Measurements from ENCODE around the gene PCNX1. TPM values are rescaled to one million over a fixed set of nuclear protein-coding genes. Genes with fewer than 3 reads are reported as not detected.

PCNX1 gene
- total and polyA plus RNA-seq, 4 experiments from 2014 or later = 10.7 to 128 (median 68.4) TPM

DNA sequence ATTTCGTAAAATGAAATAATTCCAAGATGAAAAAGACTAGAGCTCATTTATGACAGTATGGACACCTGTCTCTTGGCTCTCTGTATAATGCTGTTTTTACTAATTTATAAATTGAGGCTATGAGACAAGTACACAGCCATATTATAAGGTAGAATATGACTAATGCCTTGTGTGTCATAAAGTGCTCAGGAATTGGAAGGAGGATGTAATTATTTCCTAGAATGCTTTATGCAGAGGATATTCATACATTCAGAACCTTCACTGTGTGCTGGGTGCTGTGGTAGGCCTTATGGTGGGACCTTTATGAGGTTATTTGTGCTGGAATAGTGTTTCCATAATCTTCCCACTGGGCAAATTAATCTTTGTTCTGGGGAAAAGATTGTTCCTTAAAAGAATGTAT lies 13.3 kb downstream of the PCNX1 start:
- no peak overlapping the region for H3K4me3 ChIP-seq (ENCODE audit: low read length in 2 of 2)
- Mint-ChIP-seq H3K4me1 (peaks cover 65 to 96% (median 81%) of the 10 kb centered on the region in 4 donors), H3K27ac (peak overlapping the region in 6 of 7 donors; percentile 59 to 91 (median 82)), H3K36me3 (peaks cover 14 to 15% of the 10 kb centered on the region in 2 donors), H3K9me3 (peaks cover 0 to 2% (median 0%) of the 10 kb centered on the region in 8 donors), H3K4me3 (peak overlapping the region in 4 of 8 donors; percentile 19 to 72 (median 58)), H3K27me3 (no peaks in the 10 kb centered on the region)
- no peak for DNase-seq
- H3K27ac ChIP-seq (ENCODE audit: low read depth, low read length) = no peak overlapping the region
- H3K9me3 ChIP-seq (ENCODE audit: control insufficient read depth in 1 of 2, low read length in 2 of 2) = no peaks in the 10 kb centered on the region
- CTCF ChIA-PET (ENCODE audit: partially characterized antibody) = interaction anchor here (1.0 to 5.3 kb wide), 5 partner anchors 10 to 102 kb away, joined by 3 to 42 read pairs (median 3); partner anchors contain the start of gene PCNX1
- H3K4me1 ChIP-seq (ENCODE audit: insufficient read depth, low read length) = peaks cover 97% of the 10 kb centered on the region
- intact Hi-C loops (cut with micrococcal nuclease) = loop anchor here (1.0 to 2.0 kb wide), 2 partner anchors 13 to 14 kb away; partner anchors contain the start of gene PCNX1
- no peaks in the 10 kb centered on the region for H3K36me3 ChIP-seq (ENCODE audit: insufficient read depth, low read length)
- H3K27me3 ChIP-seq (ENCODE audit: insufficient read depth, low read length) = no peaks in the 10 kb centered on the region
- POLR2A ChIA-PET (ENCODE audit: partially characterized antibody) = interaction anchor here (1.3 to 5.4 kb wide), 4 partner anchors 10 to 49 kb away, joined by 3 to 73 read pairs (median 26); partner anchors contain the start of gene PCNX1

DNA sequence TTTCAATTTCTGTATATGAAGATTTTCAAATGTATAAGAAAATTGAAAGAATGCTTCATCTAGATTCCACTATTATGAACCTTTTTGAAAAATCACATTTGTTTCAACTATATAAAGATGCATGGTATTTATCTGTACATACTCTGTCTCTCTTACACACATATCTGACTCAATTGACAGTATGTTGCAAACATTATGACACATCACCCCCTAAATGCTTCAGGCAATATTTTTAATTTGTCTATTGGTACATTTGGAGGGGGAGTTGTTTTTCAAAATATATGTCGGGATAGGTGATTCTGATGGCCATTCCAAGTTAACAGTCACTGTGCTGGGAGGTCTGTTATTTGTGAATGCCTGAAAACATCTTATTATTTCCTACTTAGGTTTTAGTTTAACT lies 14.4 kb downstream of the PCNX1 start:
- no peak overlapping the region for H3K4me3 ChIP-seq (ENCODE audit: low read length in 2 of 2)
- H3K9me3 ChIP-seq (ENCODE audit: control insufficient read depth in 1 of 2, low read length in 2 of 2) = no peaks in the 10 kb centered on the region
- peaks cover 97% of the 10 kb centered on the region for H3K4me1 ChIP-seq (ENCODE audit: insufficient read depth, low read length)
- H3K27me3 ChIP-seq (ENCODE audit: insufficient read depth, low read length) = no peaks in the 10 kb centered on the region
- peaks cover 66 to 96% (median 81%) of the 10 kb centered on the region in 4 donors for H3K4me1 Mint-ChIP-seq
- peak overlapping the region in 4 of 8 donors; percentile 40 to 65 (median 54) for H3K4me3 Mint-ChIP-seq
- H3K27me3 Mint-ChIP-seq = no peaks in the 10 kb centered on the region
- intact Hi-C loops (cut with micrococcal nuclease) = loop anchor here (2.0 kb wide), 1 partner anchor 13 kb away; no protein-coding TSS in a partner anchor
- H3K36me3 Mint-ChIP-seq = peaks cover 6 to 12% of the 10 kb centered on the region in 2 donors
- no peak overlapping the region for H3K27ac ChIP-seq (ENCODE audit: low read depth, low read length)
- peak overlapping the region in 1 of 7 donors; percentile 59 for H3K27ac Mint-ChIP-seq
- H3K36me3 ChIP-seq (ENCODE audit: insufficient read depth, low read length) = no peaks in the 10 kb centered on the region
- POLR2A ChIA-PET (ENCODE audit: partially characterized antibody) = interaction anchor here (0.8 to 5.4 kb wide), 4 partner anchors 13 to 50 kb away, joined by 3 to 73 read pairs (median 22); partner anchors contain the start of gene PCNX1
- CTCF ChIA-PET (ENCODE audit: partially characterized antibody) = interaction anchor here (0.7 to 5.3 kb wide), 3 partner anchors 10 to 15 kb away, joined by 3 to 42 read pairs (median 3); partner anchors contain the start of gene PCNX1
- no peak for DNase-seq
- no peaks in the 10 kb centered on the region for H3K9me3 Mint-ChIP-seq

DNA sequence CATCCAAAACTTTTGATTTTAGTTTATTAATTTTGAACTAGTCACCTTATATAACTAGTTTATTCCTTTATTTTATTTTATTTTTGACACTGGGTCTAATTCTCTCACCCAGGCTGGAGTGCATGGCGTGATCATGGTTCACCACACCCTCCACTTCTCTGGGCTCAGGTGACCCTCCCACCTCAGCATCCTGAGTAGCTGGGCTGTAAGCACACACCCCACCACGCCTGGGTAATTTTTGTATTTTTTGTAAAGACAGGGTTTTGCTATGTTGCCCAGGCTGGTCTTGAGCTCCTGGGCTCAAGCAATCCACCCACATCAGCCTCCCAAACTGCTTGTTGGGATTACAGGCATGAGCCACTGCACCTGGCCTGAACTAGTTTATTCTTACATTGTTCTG lies 17.3 kb downstream of the PCNX1 start:
- Mint-ChIP-seq H3K27me3 (no peaks in the 10 kb centered on the region), H3K9me3 (no peaks in the 10 kb centered on the region), H3K27ac (peak overlapping the region in 3 of 7 donors; percentile 40 to 65 (median 64)), H3K36me3 (peaks cover 0 to 3% of the 10 kb centered on the region in 2 donors), H3K4me3 (peak overlapping the region in 2 of 8 donors; percentile 15 to 41), H3K4me1 (peaks cover 60 to 93% (median 78%) of the 10 kb centered on the region in 4 donors)
- H3K4me3 ChIP-seq (ENCODE audit: low read length in 2 of 2) = no peak overlapping the region
- no peaks in the 10 kb centered on the region for H3K36me3 ChIP-seq (ENCODE audit: insufficient read depth, low read length)
- H3K27ac ChIP-seq (ENCODE audit: low read depth, low read length) = no peak overlapping the region
- intact Hi-C loops (cut with micrococcal nuclease) = no loop called here
- CTCF ChIA-PET (ENCODE audit: partially characterized antibody) = interaction anchor here (1.1 to 1.9 kb wide), 2 partner anchors 11 to 17 kb away, joined by 3 to 7 read pairs; partner anchors contain the start of gene PCNX1
- no peak for DNase-seq
- H3K27me3 ChIP-seq (ENCODE audit: insufficient read depth, low read length) = no peaks in the 10 kb centered on the region
- H3K4me1 ChIP-seq (ENCODE audit: insufficient read depth, low read length) = peaks cover 91% of the 10 kb centered on the region
- H3K9me3 ChIP-seq (ENCODE audit: control insufficient read depth in 1 of 2, low read length in 2 of 2) = no peaks in the 10 kb centered on the region
- POLR2A ChIA-PET (ENCODE audit: partially characterized antibody) = interaction anchor here (0.9 to 2.3 kb wide), 3 partner anchors 10 to 16 kb away, joined by 4 to 12 read pairs (median 9); no protein-coding TSS in a partner anchor

DNA sequence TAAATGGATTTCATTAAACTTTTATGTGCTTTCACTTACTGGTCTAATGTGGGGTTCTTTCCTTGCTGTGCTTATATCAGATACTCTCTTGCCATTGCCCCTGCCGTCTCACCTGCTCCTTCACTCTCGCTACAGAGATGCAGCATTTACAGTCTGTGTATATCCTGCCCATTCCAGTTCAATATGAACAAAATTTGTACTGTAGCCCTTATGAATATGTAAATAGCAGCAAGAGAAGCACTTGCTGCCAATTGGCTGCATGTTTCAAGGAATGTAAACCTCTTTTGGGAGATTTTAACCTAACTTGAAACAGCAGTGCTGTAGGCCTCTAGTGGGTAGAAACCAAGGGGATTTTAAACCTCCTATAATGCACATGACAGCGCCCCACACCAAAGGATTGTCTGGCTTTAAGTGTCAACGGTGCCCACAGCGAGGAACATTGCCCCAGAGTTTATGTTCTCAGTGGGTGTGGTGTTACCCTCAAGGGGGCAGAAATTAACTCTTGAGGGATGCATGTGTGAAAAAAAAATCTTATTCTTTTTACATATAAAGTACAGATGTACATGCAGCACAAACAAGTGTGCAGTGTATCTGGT lies 19.1 kb downstream of the PCNX1 start:
- Histone ChIP-seq H3K36me3 (ENCODE audit: insufficient read depth, low read length) (no peaks in the 10 kb centered on the region), H3K4me1 (ENCODE audit: insufficient read depth, low read length) (peaks cover 86% of the 10 kb centered on the region), H3K4me3 (ENCODE audit: low read length in 2 of 2) (no peak overlapping the region), H3K9me3 (ENCODE audit: control insufficient read depth in 1 of 2, low read length in 2 of 2) (no peaks in the 10 kb centered on the region), H3K27me3 (ENCODE audit: insufficient read depth, low read length) (no peaks in the 10 kb centered on the region), H3K27ac (ENCODE audit: low read depth, low read length) (no peak overlapping the region)
- Mint-ChIP-seq H3K36me3 (peaks cover 0 to 3% of the 10 kb centered on the region in 2 donors), H3K4me1 (peaks cover 53 to 92% (median 75%) of the 10 kb centered on the region in 4 donors), H3K27ac (peak overlapping the region; percentile 6 to 91 (median 39)), H3K4me3 (peak overlapping the region in 4 of 8 donors; percentile 13 to 80 (median 60)), H3K27me3 (no peaks in the 10 kb centered on the region), H3K9me3 (no peaks in the 10 kb centered on the region)
- POLR2A ChIA-PET (ENCODE audit: partially characterized antibody) = interaction anchor here (1.0 to 5.2 kb wide), 5 partner anchors 9 to 117 kb away, joined by 3 to 21 read pairs (median 3); partner anchors contain the start of gene MAP3K9
- CTCF ChIA-PET (ENCODE audit: partially characterized antibody) = interaction anchor here (0.9 to 2.2 kb wide), 5 partner anchors 15 to 108 kb away, joined by 3 to 14 read pairs (median 7); partner anchors contain the start of gene PCNX1
- no peak for DNase-seq
- intact Hi-C loops (cut with micrococcal nuclease) = no loop called here

DNA sequence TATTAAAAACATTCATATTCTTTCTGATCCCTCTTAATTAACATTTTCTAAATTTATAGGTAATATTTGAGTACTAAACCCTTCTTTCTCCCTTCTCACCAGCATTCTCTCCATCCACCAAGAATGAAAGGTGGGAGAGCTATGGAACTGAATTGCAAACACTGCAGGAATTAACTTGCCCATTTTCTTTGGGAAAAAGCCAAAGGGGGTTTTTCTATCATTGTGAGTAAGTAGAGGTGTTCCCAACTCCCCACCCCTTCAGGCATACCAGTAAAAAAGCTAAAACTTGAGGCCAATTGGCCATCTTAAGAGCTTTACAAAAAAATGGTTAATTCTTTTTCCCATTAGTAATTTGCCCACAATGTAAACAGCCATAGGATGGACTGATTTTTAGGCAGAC lies 23.7 kb downstream of the PCNX1 start:
- H3K4me1 ChIP-seq (ENCODE audit: insufficient read depth, low read length) = peaks cover 75% of the 10 kb centered on the region
- H3K27me3 ChIP-seq (ENCODE audit: insufficient read depth, low read length) = no peaks in the 10 kb centered on the region
- Mint-ChIP-seq H3K27ac (peak overlapping the region in 6 of 7 donors; percentile 13 to 70 (median 64)), H3K36me3 (peaks cover 0 to 5% of the 10 kb centered on the region in 2 donors), H3K27me3 (no peaks in the 10 kb centered on the region), H3K4me3 (peak overlapping the region in 1 of 8 donors; percentile 31), H3K4me1 (peaks cover 57 to 90% (median 70%) of the 10 kb centered on the region in 4 donors), H3K9me3 (peaks cover 0 to 2% (median 0%) of the 10 kb centered on the region in 8 donors)
- CTCF ChIA-PET (ENCODE audit: partially characterized antibody) = interaction anchor here (1.2 to 6.5 kb wide), 7 partner anchors 10 to 25 kb away, joined by 3 to 62 read pairs (median 8); partner anchors contain the start of gene PCNX1
- DNase-seq = no peak
- H3K27ac ChIP-seq (ENCODE audit: low read depth, low read length) = no peak overlapping the region
- POLR2A ChIA-PET (ENCODE audit: partially characterized antibody) = interaction anchor here (0.8 to 5.2 kb wide), 7 partner anchors 11 to 25 kb away, joined by 3 to 21 read pairs (median 9); partner anchors contain the start of gene PCNX1
- intact Hi-C loops (cut with micrococcal nuclease) = no loop called here
- no peaks in the 10 kb centered on the region for H3K36me3 ChIP-seq (ENCODE audit: insufficient read depth, low read length)
- H3K9me3 ChIP-seq (ENCODE audit: control insufficient read depth in 1 of 2, low read length in 2 of 2) = no peaks in the 10 kb centered on the region
- H3K4me3 ChIP-seq (ENCODE audit: low read length in 2 of 2) = no peak overlapping the region

DNA sequence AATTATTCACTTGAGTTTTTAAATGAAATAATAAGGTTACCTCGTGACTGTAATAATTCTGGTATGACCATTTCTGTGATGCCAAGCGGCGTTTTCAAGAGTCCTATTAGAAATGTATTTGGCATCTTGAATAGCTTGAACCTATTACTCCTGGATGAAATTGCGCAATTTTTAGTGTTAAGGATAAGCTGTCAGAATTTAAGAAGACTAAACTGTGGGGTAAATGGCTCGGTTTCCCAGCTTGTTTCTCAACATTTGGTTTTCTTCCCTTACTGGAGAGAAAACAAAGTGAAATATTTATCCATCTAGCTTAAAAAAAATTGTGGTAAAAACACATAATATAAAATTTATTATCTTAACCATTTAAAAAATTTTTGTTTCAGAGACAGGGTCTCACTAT lies 26.8 kb downstream of the PCNX1 start:
- intact Hi-C loops (cut with micrococcal nuclease) = loop anchor here (2.0 kb wide), 2 partner anchors 13 to 15 kb away; no protein-coding TSS in a partner anchor
- H3K4me1 Mint-ChIP-seq = peaks cover 57 to 93% (median 71%) of the 10 kb centered on the region in 4 donors
- no peak for DNase-seq
- H3K9me3 Mint-ChIP-seq = peaks cover 0 to 18% (median 2%) of the 10 kb centered on the region in 8 donors
- Histone ChIP-seq H3K4me1 (ENCODE audit: insufficient read depth, low read length) (peaks cover 56% of the 10 kb centered on the region), H3K4me3 (ENCODE audit: low read length in 2 of 2) (no peak overlapping the region), H3K27me3 (ENCODE audit: insufficient read depth, low read length) (no peaks in the 10 kb centered on the region), H3K27ac (ENCODE audit: low read depth, low read length) (peak overlapping the region; percentile 27), H3K36me3 (ENCODE audit: insufficient read depth, low read length) (no peaks in the 10 kb centered on the region), H3K9me3 (ENCODE audit: control insufficient read depth in 1 of 2, low read length in 2 of 2) (no peaks in the 10 kb centered on the region)
- CTCF ChIA-PET (ENCODE audit: partially characterized antibody) = interaction anchor here (0.9 to 6.5 kb wide), 8 partner anchors 9 to 116 kb away, joined by 3 to 62 read pairs (median 6); partner anchors contain the start of gene PCNX1
- peak overlapping the region in 7 of 8 donors; percentile 12 to 85 (median 72) for H3K4me3 Mint-ChIP-seq
- H3K27me3 Mint-ChIP-seq = no peaks in the 10 kb centered on the region
- peaks cover 6 to 10% of the 10 kb centered on the region in 2 donors for H3K36me3 Mint-ChIP-seq
- POLR2A ChIA-PET (ENCODE audit: partially characterized antibody) = interaction anchor here (1.0 to 3.1 kb wide), 9 partner anchors 10 to 64 kb away, joined by 3 to 23 read pairs (median 5); partner anchors contain the start of gene PCNX1
- H3K27ac Mint-ChIP-seq = peak overlapping the region; percentile 40 to 92 (median 80)

All from CD4-positive, alpha-beta memory T cell (primary cell).